T-helper 1 cell treated with Interleukin-12 subunit alpha and Interleukin-12 subunit beta and Interleukin-4 antibody, amounts not matched to agents 30 ng/mL and 1 ng/mL, for 36 hours (primary cell): ENCODE data around the gene FRS3. TPM values are rescaled to one million over a fixed set of nuclear protein-coding genes. Genes with fewer than 3 reads are reported as not detected.
"Not testable (repeated sequence)": the region's sequence is repeated elsewhere in the genome, so short reads cannot be mapped to it uniquely, and the experiment has no call there.

ENCODE experiments used
- intact Hi-C: fragments of 100-400 bp; cut with micrococcal nuclease; formaldehyde crosslinking; loops from one replicate; pipeline ENCODE4 v1.15.1; 2024
- total RNA-seq: library from RNA; stranded (reverse); gene quantifications from 2 replicates; pipeline ENCODE4 v1.2.3, GENCODE V29; 2022

Gene FRS3
- total RNA-seq: 4.9 and 5.3 TPM in 2 replicates

GRCh38 chr6:41779788-41780550 is at the start of gene FRS3:
Gene FRS3, minus strand, starts transcription at chr6:41779900. Its CDS starts 2,913 bp downstream, at chr6:41776987.
- intact Hi-C loops: loop anchor here (1.0 to 10.0 kb wide), 12 partner anchors 7 to 1395 kb away; partner anchors contain the start of genes FOXP4, MRPS10, SRF and TAF8

- intact Hi-C loops: no loop called here
These were observed 46.8 kb upstream of the FRS3 start for GRCh38 chr6:41826343-41827022.

- intact Hi-C loops: no loop called here
These were observed 45.2 kb upstream of the FRS3 start for GRCh38 chr6:41824571-41825569.

GRCh38 chr6:41823178-41823577 is 43.5 kb upstream of the FRS3 start:
- intact Hi-C loops: no loop called here

GRCh38 chr6:41822021-41822420 is 42.3 kb upstream of the FRS3 start:
- intact Hi-C loops: no loop called here

- intact Hi-C loops: no loop called here
These were observed 41.6 kb upstream of the FRS3 start for GRCh38 chr6:41821266-41821665.

- intact Hi-C loops: no loop called here
These were observed 38.8 kb upstream of the FRS3 start for GRCh38 chr6:41818271-41819054.

- intact Hi-C loops: no loop called here
These were observed 35.9 kb upstream of the FRS3 start for GRCh38 chr6:41815587-41815986.

- intact Hi-C loops: no loop called here
These were observed 34.9 kb upstream of the FRS3 start for GRCh38 chr6:41814629-41815028.

GRCh38 chr6:41813956-41814355 is 34.3 kb upstream of the FRS3 start:
- intact Hi-C loops: no loop called here

GRCh38 chr6:41813469-41813868 is 33.8 kb upstream of the FRS3 start:
- intact Hi-C loops: no loop called here

GRCh38 chr6:41811946-41812345 is 32.2 kb upstream of the FRS3 start:
- intact Hi-C loops: not testable (repeated sequence)

GRCh38 chr6:41811095-41811494 is 31.4 kb upstream of the FRS3 start:
- intact Hi-C loops: no loop called here

- intact Hi-C loops: no loop called here
These were observed 26.4 kb upstream of the FRS3 start for GRCh38 chr6:41805830-41806774.

- intact Hi-C loops: loop anchor here (1.0 kb wide), 1 partner anchor 243 kb away; no protein-coding TSS in a partner anchor
These were observed 21.7 kb upstream of the FRS3 start for GRCh38 chr6:41801380-41801779.

GRCh38 chr6:41799559-41799911 is 19.8 kb upstream of the FRS3 start:
- intact Hi-C loops: no loop called here

GRCh38 chr6:41798901-41799558 is 19.3 kb upstream of the FRS3 start:
- intact Hi-C loops: no loop called here

GRCh38 chr6:41796474-41796873 is 16.8 kb upstream of the FRS3 start:
- intact Hi-C loops: no loop called here

GRCh38 chr6:41791984-41792383 is 12.3 kb upstream of the FRS3 start:
- intact Hi-C loops: no loop called here
